ENCODE data around the gene SIX5.
A peak's percentile ranks its signal among the peaks of the same experiment; 100 is the strongest.

SIX5 gene

DNA sequence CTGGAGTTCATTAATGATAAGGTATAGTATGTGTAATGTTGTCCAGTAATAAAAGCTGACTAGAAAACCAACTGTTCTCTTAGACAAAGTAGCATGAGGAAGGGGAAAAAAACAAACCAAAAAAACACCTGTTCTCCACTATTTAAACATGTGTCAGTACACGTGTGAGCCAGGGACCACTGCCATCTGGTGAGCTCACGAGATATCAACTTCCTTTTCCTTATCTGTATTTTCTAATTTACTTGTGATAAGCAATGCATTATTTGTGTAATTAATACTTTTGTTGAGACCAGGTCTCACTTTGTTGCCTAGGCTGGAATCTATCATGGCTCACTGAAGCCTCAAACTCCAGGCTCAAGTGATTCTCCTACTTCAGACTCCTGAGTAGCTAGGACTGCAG, 4.3 kb upstream of the SIX5 start:
- no peak for DNase-seq (ENCODE audit: low read depth)

GRCh38 chr19:45772912-45773311, 3.9 kb upstream of the SIX5 start:
- no peak for DNase-seq (ENCODE audit: low read depth)

- no peak for DNase-seq (ENCODE audit: low read depth)
Measured at GRCh38 chr19:45772130-45772840, 3.2 kb upstream of the SIX5 start.

- no peak for DNase-seq (ENCODE audit: low read depth)
Measured at GRCh38 chr19:45771311-45771933, 2.4 kb upstream of the SIX5 start.

GRCh38 chr19:45770192-45771101, 1.4 kb upstream of the SIX5 start:
- DNase-seq (ENCODE audit: low read depth) = peak; percentile 87

DNA sequence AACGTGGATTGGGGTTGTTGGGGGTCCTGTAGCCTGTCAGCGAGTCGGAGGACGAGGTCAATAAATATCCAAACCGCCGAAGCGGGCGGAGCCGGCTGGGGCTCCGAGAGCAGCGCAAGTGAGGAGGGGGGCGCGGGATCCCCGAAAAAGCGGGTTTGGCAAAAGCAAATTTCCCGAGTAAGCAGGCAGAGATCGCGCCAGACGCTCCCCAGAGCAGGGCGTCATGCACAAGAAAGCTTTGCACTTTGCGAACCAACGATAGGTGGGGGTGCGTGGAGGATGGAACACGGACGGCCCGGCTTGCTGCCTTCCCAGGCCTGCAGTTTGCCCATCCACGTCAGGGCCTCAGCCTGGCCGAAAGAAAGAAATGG, 754 bp upstream of the SIX5 start:
- DNase-seq (ENCODE audit: low read depth) = peak; percentile 57

DNA sequence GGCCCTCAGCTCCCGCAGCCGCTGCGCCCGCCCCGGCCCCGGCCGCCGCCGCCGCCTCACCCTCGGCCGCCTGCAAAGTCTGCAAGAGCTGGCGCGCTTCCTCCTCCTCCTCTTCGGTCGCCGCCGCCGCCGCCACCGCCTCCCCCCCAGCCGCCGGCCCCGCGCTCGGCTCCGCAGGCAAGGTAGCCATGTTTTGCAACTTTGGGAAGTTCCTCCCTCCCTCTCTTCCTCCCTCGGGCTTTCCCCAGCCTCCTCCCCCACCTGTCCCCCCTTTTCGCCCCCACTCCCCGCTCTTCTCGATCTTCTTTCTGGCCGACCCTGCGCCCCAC, 433 bp downstream of the SIX5 start:
- peak; percentile 18 for DNase-seq (ENCODE audit: low read depth)

DNA sequence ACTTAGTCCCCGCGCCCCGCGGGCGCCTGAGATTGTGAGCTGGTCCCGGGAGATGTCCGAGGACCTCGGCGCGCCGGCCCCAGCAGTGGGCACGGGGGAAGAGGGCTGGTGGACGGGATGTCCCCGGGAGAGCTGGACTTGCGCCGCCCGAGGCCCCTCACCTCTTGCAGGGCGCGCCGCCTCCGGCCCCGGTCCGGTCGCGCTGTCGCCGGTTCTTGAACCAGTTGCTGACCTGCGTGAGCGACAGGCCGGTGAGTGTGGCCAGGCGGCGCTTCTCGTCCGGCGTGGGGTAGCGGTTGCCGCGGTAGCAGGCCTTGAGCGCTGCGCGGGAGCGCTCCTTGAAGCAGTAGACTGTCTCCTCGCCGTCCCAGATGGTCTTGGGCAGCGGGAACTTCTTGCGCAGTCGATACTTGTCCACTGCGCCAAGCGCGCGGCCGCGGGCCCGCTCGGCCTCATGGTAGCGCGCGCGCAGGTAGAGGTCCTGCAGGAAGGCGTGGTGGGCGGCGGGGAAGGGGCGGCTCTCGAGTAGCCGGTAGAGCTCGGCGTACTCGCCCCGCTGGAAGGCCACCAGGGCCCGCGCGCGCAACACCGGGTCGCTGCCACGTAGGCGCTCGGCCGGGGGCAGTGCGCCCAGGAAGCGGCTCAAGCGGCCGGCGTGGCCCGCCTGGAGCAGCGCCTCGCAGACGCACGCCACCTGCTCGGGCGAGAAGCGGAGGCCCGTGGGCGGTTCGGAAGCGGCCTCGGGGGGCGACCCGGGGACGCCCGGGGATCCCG, 984 bp downstream of the SIX5 start:
- no peak for DNase-seq (ENCODE audit: low read depth)

DNA sequence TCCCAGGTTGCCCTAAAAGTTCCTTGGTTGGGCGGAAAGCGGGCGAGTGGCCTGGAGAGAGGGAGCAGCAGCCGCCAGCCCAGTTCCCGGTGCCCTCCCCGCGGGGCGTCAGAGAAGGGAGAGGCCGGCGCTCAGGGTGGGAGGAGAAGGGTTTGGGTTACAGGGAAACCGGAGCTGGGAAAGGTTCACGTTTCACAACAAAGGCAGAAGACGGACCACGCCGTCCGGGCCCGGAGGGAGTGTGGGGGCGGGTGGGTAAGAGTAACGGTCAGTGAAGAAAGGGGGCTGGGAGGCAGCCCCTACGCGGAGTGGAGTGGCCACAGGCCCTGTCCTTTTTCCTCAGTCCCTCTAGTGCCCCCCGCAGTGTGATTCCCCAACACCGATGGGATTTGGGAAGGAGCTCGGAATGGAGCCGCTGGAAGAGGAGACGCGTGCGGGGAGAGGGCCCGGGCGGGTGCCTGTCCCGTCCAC, 1.6 kb downstream of the SIX5 start:
- no peak for DNase-seq (ENCODE audit: low read depth)

DNA sequence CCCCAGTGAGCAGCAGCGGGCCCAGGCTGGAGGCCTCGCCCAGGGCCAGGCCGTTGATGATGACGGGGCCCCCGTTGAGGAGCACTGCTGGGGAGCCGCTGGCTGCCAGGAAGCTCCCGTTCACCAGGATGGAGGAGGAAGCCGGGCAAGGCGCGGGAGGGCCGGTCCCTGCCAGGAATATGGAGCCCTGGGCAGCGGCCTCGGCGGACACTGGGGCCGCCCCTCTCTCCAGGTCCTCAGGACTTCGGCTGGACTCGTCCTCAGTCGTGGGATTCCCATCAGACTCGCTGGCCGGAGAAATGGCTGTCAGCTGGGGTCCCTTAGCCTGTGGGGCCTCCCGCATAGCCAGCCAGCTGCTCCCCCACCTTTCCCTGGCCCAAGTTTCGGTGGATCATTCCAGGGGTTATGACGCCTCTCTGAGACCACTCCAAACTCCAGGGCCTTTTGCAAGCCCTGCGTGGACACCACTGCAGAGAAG, 2.1 kb downstream of the SIX5 start:
- DNase-seq (ENCODE audit: low read depth) = no peak

- DNase-seq (ENCODE audit: low read depth) = no peak
Measured at GRCh38 chr19:45766296-45766868, 2.7 kb downstream of the SIX5 start.

DNA sequence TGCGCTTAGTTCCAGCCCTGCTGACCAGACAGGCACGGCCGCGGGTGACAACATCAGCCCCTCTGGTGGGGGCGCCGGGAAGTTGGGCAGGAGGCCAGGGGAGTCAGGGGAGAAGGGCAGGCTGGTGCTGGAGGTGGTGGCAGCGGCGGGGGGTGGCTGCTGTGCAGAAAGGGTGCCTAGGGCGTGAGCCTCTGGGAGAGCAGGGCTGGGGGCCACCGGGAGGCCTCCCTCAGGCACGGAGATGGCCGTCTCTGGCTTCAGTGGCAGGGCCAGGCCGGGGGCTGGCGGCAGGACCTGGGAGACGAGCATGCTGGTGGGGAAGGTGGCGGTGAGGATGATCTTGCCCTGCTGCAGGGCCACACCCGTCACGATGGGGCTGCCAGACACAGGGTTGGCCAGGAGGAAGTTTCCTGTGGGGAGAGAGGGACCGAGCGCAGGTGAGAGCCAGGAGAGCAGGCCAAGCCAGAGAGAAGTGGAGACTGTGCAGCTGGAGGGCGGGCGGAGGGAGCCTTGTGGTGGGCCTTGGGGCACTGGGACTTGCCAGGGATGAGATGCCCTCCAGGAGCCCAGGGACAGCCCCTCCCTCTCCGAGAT, 3.3 kb downstream of the SIX5 start:
- no peak for DNase-seq (ENCODE audit: low read depth)

- DNase-seq (ENCODE audit: low read depth) = no peak
Measured at GRCh38 chr19:45764945-45765701, 3.9 kb downstream of the SIX5 start.

GRCh38 chr19:45764475-45764874, 4.6 kb downstream of the SIX5 start:
- DNase-seq (ENCODE audit: low read depth) = no peak

DNA sequence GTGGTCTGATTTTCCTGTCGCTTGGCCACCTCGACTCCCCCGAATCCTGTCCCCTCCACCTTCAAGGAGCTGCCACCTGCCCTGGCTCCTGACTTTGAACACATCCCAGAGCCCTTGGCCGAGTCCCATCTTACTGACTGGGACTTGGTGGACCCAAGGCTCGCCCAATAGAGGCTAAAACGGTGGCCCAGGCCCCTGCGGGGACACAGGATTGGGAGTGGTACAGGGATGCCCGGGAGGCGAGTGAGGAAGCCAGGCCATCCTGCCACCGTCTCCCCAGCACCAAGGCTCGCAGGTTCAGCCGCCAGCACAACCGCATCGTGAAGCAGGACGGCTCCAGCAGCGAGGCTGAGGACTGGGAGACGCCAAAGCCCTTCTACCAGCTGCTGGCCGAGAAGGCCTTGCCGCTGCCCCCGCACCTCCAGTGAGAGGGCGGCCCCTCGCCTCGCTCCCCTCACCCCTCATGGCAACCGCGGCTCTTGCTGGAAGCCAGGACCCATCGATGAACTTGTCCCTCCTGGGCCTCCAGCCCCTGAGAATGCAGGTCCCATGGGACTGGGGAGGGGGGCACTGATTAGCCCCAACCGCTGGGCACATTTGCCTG, 5.3 kb downstream of the SIX5 start:
- no peak for DNase-seq (ENCODE audit: low read depth)

DNA sequence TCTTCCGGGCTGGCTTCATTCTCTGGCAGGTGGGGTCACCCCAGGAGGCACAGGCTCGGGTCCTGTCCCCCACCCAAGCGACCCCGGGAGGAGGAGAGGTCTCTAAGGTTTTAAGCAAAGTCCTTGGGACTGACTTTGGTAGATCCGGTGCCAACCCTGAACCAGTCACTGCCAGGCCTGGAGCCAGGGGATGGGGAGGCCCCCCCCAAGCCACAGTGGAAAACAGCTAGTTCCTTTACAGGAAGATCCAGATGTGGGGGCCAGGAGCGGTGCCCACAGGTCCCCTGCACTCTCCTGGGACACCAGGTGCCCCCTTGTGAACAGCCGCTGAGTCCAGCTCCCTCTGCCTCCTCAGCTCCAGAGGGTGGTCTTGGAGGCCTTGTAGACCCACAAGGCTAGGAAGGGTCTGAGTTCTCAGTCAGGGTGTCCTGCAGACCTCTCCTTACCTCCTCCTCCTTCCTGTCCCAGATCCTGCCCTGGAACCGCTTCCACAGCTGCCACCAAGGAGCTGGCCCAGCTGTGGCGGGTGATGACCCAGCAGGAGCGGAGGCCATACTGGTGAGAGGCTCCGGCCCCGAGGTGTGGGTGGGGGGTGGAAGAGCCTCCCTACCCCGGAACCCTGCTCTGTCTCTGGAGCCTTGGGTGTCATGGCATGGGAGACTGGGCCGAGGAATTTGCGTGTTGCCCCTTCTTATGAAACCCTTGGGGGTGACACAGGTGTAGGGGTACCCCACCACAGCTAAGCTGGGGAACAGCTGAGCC, 6.0 kb downstream of the SIX5 start:
- no peak for DNase-seq (ENCODE audit: low read depth)

- DNase-seq (ENCODE audit: low read depth) = no peak
Measured at GRCh38 chr19:45761714-45762113, 7.3 kb downstream of the SIX5 start.

- DNase-seq (ENCODE audit: low read depth) = no peak
Measured at GRCh38 chr19:45758921-45759320, 10.1 kb downstream of the SIX5 start.

GRCh38 chr19:45757695-45758094, 11.4 kb downstream of the SIX5 start:
- DNase-seq (ENCODE audit: low read depth) = no peak

All from T follicular helper cell (primary cell).